ENCODE data around the gene KIAA1217.

DNA sequence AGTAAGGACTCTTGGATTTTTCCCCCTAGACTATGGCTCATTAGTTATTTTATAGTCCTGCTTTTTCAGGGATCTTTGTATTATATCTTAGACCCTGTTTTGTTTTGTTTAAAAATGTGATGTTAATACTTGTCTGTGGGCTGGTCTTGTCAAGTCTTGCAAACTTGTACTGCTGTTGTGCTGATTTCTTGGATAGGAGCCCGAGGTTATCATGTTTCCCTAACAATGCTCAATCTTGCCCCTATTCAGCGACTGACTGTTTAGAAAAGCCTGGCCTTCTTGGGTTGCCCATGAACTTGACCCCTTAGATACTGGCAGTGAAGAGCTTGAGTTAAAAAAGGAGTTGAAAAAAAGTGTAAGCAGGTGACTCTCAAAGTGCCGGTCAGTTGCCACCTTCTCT is 115.7 kb downstream of the KIAA1217 start:
- TF ChIP-seq KLF7 (tag by site-specific recombination; IDR thresholded peaks at IDR 0.05; ENCODE audit: borderline replicate concordance): no peak
- TF ChIP-seq ZNF175 (tag by site-specific recombination; IDR thresholded peaks at IDR 0.05): no peak
- no peak for TF ChIP-seq ZFP3 (tag by site-specific recombination; IDR thresholded peaks at IDR 0.05; ENCODE audit: low read depth)
- TF ChIP-seq ZNF133 (tag by site-specific recombination; IDR thresholded peaks at IDR 0.05): no peak
